ENCODE data around the gene IP6K1.
"Not testable (repeated sequence)": the region's sequence is repeated elsewhere in the genome, so short reads cannot be mapped to it uniquely, and the experiment has no call there.

IP6K1 gene

DNA sequence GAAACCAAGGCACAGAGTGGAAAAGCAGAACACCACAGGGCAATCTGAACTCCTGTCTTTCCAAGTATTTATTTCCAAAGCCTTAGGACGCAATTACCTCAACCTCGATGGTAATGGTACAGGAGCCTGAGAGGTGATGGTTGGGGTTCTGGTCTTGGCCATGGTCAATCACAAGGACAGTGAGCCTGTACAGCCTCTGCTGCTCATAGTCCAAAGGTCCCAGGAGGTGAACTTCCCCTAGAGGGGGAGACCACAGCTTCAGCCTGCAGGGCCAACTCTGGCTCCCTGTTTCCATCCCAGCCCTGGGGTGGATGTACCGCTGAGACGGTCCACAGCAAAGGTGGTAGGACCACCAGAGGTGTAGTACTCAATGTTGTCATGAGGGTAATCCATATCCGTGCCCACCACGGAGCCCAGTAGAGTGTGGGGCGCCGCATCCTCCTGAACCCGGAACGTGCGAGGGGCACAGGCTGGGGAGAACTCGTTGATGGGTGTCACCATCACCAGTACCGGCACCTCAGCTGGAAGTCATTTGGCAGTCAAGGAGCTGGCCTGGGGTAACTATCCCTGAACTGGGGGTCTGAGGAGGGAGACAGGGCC, 7.2 kb upstream of the IP6K1 start:
- no peak for DNase-seq (ENCODE audit: low spot score)

DNA sequence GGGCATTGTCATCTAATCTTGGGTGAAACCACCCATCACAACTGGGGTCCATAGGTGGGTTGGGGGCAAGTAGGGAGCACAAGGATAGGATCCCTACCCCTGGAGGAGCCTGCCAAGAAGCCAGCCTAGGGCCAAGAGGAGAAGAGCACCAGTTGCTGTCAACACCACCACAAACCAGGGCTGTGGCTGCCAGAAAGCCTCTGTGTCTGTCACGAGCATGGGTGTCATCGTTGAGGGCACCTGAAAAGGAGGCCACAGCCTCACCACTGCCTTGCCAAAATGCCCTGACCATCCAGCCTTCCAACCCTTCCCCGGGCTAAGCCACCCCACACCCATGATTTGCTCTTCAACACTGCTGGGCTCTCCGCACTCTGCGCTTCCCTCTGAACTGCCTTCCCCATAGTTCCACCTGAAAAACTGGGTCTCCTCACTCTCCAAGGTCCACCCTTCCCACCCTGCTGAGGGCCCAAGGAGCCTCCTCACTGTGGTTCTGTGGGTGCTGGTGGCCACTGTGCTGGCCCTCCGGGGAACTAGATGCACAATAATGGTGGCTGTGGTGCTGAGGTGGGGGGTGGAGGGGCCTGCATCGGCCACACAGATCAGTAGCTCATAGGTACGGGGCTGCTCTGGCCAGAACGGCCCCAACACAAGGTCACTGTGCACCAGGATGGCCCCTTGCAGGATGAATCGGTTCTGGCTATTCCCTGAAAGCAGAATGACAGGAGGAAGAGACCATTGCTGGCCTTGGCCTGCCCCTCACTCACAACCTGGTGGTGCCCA, 6.2 kb upstream of the IP6K1 start:
- no peak for DNase-seq (ENCODE audit: low spot score)

DNA sequence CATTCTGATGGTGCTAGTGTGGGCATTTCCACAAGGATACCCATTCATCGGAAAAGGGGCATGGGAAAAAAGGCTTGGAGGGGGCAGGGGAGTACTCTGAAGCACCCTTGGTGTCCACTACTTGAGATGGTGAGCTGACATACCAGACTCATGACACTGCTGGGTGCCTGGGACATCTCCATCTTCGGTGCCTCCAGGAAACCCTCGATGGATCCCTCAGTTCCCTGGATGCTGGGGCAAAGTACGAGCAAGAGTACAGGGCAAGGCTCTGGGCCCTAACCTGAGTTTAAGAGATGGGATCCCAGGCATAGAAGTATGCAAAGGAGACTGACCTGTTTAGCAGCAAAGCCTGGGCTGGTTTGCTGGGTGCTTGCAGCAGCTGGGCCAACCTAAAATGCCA, 5.2 kb upstream of the IP6K1 start:
- no peak for DNase-seq (ENCODE audit: low spot score)

DNA sequence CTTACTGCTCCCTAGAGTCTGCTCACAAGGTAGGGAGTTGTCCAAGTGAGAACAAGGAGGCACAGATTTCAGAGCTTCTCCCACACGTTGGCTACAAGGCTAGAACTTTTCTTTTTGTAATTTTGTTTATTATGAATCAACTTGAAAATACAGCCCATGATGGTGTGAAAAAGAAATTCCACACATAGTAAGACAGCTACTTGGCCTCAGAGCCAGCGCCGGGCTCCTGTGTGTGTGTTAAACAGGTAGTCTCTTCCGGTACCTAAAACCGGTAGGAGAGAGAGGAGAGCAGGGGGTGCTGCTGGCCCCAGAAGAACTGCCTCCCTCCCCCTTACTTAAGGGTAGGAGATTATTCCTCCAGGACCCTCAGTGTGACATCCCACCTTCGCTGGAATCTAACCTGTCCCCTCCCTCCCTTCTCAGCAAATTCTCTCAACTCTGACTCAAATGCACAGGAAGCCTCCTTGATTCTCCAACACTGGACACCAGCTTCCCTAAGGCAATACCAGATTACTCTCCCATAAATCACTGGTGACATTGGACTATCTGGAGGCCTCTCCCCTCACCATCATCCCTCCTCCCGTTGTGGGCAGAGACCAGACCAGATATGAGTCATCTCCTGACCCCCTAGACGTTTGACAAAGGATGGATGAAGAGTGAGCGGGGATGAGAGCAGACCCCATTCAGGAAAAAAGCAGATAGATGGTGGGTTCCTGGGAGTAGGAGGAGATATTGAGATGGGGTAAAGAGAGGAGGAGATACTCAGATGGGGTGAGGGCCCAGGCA, 4.5 kb upstream of the IP6K1 start:
- no peak for DNase-seq (ENCODE audit: low spot score)

DNA sequence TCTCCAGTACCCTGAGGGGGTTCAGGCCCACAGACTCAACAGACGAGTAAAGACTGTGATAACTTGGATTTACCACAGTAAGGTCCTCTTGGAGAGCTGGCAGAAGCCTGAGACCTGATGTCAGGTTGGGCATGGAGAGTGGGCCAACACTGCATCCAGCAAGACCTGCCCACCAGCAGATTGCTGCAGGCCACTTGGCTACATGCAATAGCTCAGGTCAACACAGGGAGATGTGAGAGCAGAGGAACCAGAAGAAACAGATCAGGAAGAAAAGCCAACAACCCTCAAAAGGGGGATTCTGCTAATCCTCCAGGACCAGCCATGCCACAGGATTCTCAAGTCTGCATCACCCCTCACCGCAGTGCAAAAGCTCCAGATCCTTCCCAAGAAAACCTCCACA, 1.7 kb upstream of the IP6K1 start:
- no peak for DNase-seq (ENCODE audit: low spot score)

DNA sequence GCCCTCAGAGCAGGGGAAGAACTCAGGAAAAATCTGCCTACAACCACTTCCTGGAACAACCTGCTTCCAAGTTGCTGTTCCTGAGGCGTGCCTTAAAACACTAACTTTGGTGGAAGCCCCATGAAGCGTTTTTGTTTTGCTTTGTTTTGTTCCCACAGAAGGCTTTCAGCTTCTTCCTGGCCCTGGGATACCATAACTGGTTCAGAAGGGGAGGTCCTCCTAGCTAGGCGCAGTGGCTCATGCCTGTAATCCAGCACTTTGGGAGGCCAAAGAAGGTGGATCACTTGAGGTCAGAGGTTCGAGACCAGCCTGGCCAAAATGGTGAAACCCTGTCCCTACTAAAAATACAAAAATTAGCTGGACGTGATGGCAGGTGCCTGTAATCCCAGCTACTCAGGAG, 1.2 kb upstream of the IP6K1 start:
- DNase-seq (ENCODE audit: low spot score), result no peak

DNA sequence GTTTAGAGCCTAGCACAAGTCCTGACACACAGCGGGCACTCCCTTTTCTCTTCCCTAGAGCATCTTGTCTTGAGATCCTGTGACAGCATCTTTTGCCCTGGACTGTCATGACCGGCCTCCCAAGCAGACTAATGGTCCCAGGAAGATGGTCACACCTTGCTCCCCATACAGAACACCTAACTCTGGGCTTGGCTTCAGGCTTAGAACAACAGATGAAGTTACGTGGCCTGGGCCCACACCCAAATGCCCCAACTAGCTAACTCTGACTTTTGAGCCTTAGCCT, 781 bp upstream of the IP6K1 start:
- DNase-seq (ENCODE audit: low spot score), result no peak

DNA sequence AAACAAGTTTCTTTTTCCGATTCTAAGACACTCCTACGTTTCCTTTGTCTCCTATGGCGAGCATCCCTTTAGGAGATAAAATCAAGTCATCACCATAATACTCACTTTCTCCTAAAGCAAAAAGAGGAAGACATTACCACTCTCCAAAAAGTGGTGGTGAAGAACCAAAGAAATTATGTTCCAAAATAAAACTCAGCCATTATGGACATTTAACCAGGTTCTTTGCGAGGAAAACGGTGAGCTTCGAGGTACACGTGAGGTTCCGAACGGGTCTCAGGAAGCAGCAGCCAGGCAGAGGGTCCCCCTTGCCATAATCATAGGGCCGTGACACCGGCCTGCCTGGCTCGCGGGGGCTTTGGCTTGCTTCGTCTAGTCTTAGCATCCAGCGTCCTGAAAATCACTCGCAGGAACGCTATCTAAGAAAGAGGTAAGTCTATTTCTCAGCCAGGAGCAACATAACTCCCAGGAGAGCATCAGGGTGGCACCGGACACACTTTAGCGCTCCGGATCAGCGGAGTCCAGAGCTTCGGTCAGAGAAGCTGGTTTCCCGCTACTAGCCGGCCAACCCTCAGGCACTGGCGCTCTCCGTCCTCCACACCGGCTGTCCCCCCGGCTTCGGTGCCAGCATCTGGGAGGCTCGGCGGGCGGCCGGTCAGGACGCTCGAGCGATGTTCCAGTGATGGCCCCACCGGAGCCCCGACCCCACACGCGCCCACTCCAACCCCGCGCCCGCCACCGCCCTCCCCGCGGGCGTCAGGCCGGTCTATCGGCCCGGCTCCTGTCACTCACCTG, 581 bp downstream of the IP6K1 start:
- peak; percentile 72 for DNase-seq (ENCODE audit: low spot score)

DNA sequence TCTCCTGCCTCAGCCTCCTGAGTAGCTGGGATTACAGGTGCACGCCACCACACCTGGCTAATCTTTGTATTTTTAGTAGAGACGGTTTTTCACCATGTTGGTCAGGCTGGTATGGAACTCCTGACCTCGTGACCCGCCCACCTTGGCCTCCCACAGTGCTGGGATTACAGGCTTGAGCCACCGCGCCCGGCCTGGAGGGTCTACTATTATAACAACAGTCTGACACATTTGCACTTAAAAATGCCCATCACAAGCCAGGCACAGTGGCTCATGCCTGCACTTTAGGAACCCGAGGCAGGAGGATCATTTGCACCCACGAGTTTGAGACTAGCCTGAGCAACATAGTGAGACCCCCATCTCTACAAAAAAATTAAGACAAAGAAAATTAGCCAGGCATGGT, 4.1 kb downstream of the IP6K1 start:
- not testable (repeated sequence) for DNase-seq (ENCODE audit: low spot score)

DNA sequence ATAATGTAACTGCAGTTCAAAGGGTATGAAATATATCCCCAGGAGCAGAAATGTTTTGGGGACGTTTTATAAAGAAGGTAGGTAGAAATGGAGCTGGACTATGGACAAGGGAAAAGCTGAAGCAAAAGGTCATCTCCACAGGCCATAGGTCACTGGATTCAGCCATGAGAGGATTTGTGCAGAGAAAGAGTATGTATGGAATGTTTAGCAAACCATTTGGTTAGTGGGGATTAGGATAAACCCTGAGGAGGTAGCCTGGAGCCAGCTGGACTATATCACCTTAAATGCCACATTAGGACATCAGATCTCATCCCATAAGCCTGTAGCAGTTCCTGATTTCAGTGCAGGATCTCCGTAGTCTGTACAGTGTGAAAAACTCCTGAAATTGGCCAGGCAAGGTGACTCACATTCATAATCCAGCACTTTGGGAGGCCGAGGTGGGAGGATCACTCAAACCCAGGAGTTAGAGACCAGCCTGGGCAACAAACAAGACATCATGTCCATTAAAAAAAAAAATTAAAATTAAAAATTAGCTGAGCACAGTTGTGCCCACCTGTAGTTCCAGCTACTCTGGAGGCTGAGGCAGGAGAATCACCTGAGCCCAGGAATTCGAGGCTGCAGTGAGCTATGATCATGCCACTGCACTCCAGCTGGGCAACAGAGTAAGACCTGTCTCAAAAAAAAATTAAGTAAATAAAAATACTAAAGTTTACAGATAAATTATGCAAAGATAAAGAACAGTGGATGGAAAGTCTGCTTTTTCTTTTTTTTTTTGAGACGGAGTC, 4.7 kb downstream of the IP6K1 start:
- DNase-seq (ENCODE audit: low spot score), result no peak

DNA sequence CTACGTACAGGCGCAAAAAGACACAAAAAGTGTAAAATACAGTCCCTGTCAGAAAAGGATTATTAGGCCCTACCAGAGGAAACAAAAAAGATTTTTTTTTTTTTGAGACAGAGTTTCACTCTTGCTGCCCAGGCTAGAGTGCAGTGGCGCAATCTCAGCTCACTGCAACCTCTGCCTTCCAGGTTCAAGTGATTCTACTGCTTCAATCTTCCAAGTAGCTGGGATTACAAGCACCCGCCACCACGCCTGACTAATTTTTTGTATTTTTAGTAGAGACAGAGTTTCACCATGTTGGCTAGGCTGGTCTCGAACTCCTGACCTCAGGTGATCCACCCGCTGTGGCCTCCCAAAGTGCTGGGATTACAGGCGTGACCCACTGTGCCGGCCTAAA, 5.4 kb downstream of the IP6K1 start:
- not testable (repeated sequence) for DNase-seq (ENCODE audit: low spot score)

DNA sequence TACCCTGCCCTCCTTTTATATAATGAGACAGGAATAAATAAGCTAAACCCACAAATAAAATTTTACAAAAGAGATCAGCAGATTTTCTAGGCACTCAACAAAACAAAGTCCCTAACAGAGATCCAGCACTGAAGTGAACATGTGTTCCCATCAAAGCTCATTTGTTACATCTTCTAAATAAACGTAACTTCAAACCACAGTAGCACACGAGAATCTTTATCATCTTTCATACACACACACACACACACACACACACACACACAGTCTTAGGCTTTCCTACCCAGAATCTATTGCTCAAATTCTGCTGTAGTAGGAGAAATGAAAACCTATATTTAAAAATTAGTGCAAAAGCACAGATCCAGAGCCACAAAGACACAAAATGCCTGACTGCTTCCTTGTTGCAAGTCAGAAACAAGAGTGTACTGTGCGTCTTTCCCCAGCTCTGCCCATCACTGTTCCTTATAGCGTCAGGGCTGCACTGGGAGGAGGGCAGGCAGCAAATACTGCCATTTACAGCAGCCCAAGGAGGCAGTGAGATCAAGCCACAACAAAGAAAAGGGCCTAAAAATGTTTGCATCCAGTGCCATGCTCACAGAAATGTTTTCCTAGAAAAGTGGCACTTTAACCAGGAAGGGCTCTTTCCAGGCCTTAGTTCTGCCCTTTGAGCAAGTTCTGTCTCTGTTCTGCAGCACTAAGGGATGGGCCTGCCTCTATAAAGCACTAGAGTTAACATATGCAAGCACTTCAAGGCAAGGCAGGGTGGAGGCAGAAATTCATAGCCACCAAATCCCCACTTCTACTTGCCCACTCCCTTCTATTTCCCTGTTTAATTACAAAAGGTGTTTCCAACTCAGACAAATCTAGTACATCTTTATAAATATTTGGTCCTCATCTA, 6.0 kb downstream of the IP6K1 start:
- no peak for DNase-seq (ENCODE audit: low spot score)

DNA sequence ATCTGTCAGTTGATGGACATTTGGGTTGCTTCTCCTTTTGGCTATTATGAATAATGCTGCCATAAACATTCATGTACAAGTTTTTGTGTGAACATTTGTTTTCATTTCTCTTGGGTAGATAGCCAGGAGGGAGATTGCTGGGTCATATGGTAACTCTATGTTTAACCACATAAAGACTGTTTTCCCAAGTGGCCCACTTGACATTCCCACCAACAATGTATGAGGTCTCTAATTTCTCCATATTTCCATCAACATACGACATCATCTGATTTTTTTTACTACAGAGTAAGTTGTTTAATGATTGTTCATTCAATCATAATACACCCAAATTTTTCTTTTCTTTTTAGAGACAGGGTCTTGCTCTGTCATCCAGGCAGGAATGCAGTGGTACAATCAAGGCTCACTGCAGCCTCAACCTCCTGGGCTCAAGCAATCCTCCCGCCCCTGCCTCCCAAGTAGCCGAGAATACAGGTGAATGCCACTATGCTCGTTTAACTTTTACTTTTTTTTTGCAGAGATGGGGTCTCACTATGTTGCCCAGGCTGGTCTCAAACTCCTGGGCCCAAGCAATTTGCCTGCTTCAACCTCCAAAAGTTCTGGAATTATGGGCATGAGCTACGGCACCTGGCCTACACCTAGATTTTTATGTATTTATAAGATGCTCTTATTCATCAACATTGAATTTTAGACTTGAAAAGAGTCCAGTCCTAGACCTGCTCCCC, 6.8 kb downstream of the IP6K1 start:
- DNase-seq (ENCODE audit: low spot score), result no peak

DNA sequence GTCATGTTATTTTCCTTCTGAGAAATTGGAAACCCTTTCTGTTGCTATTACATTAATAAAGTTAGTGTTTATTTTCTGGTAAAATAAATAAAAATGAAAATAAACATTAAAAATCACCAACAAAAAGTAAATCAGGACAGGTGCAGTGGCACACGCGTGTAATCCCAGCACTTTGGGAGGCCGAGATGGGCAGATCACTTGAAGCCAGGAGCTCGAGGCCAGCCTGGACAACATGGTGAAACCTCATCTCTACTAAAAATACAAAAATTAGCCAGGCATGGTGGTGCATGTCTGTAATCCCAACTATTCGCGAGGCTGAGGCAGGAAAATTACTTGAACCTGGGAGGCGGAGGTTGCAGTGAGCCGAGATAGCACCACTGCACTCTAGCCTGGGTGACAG, 10.2 kb downstream of the IP6K1 start:
- not testable (repeated sequence) for DNase-seq (ENCODE audit: low spot score)

DNA sequence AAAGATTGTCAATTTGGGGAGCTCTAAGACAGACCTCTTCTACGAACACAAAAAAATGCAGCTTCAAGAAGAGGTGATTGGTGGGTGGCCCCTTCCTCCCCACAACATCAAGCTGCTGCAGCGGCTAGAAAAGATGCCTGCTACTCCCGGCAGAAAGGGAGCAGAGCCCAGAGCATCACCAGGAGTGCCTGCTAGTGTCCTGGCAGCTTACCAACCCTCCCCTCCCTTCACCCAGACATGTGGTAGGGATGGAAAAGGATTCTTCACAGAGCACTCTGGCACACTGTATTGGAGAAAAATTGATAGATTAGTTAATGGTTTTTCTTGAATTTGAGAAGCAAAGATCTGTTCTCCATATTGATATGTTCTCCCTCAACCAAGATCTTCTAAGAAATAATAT, 10.8 kb downstream of the IP6K1 start:
- no peak for DNase-seq (ENCODE audit: low spot score)

DNA sequence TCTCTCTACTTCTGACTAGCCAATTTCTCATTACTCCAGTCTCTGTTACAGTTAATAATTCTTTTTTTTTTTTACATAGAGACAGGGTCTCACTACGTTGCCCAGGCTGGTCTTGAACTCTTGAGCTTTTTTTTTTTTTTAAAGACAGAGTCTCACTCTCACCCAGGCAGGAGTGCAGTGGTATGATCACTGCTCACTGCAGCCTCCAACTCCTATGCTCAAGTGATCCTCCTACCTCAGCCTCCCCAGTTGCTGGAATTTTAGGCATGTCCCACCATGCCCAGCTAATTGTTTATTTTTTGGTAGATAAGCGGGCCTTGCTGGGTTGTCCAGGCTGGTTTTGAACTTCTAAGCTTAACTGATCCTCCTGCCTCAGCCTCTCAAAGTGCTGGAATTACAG, 13.6 kb downstream of the IP6K1 start:
- DNase-seq (ENCODE audit: low spot score), result no peak

DNA sequence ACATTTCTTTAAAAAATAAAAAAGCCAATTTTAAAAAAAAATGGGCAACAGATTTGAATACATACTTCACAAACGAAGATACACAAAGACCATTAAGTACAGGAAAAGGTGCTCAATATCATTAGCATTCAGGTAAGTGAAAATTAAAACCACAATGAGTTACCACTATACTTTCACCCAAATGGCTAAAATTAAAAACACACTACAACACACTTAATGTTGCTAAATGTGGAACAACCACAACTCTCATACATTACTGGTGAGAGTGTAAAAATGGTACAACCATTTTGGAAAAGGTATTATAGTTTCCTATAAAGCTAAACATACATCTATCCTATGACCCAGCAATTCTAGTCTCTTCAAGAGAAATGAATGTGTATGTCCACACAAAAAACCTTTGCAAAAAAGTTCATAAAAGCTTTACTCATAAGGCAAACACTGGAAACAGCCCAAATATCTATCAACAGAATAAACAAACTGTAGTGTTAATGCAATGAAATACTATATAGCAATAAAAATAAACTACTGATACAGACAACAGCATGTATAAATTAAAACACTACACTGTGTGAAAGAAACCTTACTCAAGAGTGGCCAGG, 14.9 kb downstream of the IP6K1 start:
- DNase-seq (ENCODE audit: low spot score), result no peak

DNA sequence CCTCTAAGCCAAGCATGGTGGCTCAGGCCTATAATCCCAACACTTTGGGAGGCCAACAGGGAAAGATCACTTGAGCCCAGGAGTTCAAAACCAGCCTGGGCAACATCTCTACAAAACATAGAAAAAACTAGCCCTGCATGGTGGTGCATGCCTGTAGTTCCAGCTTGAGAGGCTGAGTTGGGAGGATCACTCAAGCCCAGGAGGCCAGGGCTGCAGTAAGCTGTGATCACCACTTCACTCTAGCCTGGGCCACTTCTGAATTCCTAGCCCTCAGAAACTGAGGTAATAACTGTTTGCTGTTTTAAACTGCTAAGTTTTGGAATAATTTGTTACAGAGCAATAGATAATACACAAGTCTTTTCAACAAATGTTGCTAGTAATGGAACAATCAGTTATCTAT, 16.4 kb downstream of the IP6K1 start:
- DNase-seq (ENCODE audit: low spot score), result no peak

DNA sequence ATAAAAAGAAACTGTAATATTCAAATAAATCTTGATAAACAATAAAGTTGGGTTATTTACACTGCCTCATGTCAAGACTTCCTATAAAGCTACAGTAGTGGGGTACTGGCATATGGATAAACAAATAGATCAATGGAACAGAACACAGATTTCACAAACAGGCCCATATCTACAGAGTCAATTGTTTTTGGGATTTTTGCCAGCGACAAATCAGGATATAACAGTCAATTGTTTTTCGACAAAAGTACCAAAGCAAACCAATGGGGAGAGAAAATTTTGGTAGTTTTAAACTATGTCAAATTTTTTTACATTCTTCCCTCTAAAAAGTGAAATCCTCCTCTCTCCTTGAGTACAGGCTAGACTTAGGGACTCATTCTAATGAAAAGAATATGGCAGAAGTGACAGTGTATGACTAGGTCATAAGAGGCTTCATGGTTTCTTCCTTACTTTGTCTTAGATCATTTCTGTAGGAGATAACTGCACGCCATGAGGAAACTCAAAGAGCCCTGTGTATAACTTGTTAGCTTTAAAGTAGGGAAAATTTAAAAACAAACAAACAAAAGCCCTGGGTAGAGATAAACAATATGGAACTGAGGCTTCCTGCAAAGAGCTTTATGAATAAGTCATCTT, 16.9 kb downstream of the IP6K1 start:
- no peak for DNase-seq (ENCODE audit: low spot score)

Data from hematopoietic multipotent progenitor cell treated with erythropoietin and hydrocortisone succinate and interleukin-3 and kit ligand, for 17 days (in vitro differentiated cells).